HepG2 (cell line): Measurements from ENCODE around the gene LURAP1L. TPM values are rescaled to one million over a fixed set of nuclear protein-coding genes. Genes with fewer than 3 reads are reported as not detected.

Experiments used
- BCL6 ChIP-seq: IDR thresholded peaks from 2 replicates; pipeline ENCODE4 v1.6.1; 2016; ENCODE audit warnings: missing genetic modification reagents, missing compliant biosample characterization
- FIP1L1 ChIP-seq: fragments of 200-400 bp; formaldehyde crosslinking; IDR thresholded peaks from 2 replicates; pipeline ENCODE4 v1.6.1; 2018; ENCODE audit warnings: low read depth, mild to moderate bottlenecking, low read length, moderate library complexity, borderline replicate concordance; ENCODE audit not compliant: insufficient read depth
- FLYWCH1 ChIP-seq: sonication (generic); formaldehyde crosslinking; IDR thresholded peaks from 2 replicates; pipeline ENCODE4 v1.8.1; 2023; ENCODE audit warnings: mild to moderate bottlenecking, missing genetic modification reagents
- FOXO1 ChIP-seq: sonication (generic); formaldehyde crosslinking; IDR thresholded peaks from 2 replicates; pipeline ENCODE4 v1.4.0; 2020; ENCODE audit warnings: missing genetic modification reagents
- HNRNPLL ChIP-seq: fragments of 200-400 bp; formaldehyde crosslinking; IDR thresholded peaks from 2 replicates; pipeline ENCODE4 v1.6.1; 2017; ENCODE audit warnings: mild to moderate bottlenecking, low read depth, low read length; ENCODE audit not compliant: poor library complexity, severe bottlenecking
- HNRNPUL1 ChIP-seq: fragments of 200-400 bp; formaldehyde crosslinking; IDR thresholded peaks from 2 replicates; pipeline ENCODE4 v1.6.1; 2017; ENCODE audit warnings: low read depth, mild to moderate bottlenecking, low read length, moderate library complexity
- ISL2 ChIP-seq: sonication (generic); formaldehyde crosslinking; IDR thresholded peaks from 2 replicates; pipeline ENCODE4 v1.5.0; 2020; ENCODE audit warnings: missing genetic modification reagents
- ISX ChIP-seq: sonication (generic); formaldehyde crosslinking; conservative IDR thresholded peaks from 2 replicates; pipeline ENCODE4 v1.5.0; 2020; ENCODE audit warnings: missing genetic modification reagents
- RBAK ChIP-seq: sonication (generic); formaldehyde crosslinking; IDR thresholded peaks from 2 replicates; pipeline ENCODE4 v1.5.1; 2020; ENCODE audit warnings: mild to moderate bottlenecking, missing genetic modification reagents
- RORA ChIP-seq: sonication (generic); formaldehyde crosslinking; IDR thresholded peaks from 2 replicates; pipeline ENCODE4 v1.5.0; 2020; ENCODE audit warnings: mild to moderate bottlenecking, missing genetic modification reagents, moderate library complexity
- SALL2 ChIP-seq: sonication (generic); formaldehyde crosslinking; IDR thresholded peaks from 2 replicates; pipeline ENCODE4 v1.8.1; 2023; ENCODE audit warnings: mild to moderate bottlenecking, missing genetic modification reagents, inconsistent platforms
- TCF7 ChIP-seq: sonication (generic); IDR thresholded peaks from 2 replicates; pipeline ENCODE4 v1.6.1; 2016; ENCODE audit warnings: antibody characterized with exemption, low read depth
- TSC22D2 ChIP-seq: sonication (generic); formaldehyde crosslinking; IDR thresholded peaks from 2 replicates; pipeline ENCODE4 v1.5.1; 2020; ENCODE audit warnings: missing genetic modification reagents, mild to moderate bottlenecking, borderline replicate concordance
- YEATS4 ChIP-seq: sonication (generic); formaldehyde crosslinking; IDR thresholded peaks from 2 replicates; pipeline ENCODE4 v1.4.0; 2020; ENCODE audit warnings: missing genetic modification reagents, borderline replicate concordance
- ZFP1 ChIP-seq: IDR thresholded peaks from 2 replicates; pipeline ENCODE4 v1.6.1; 2016
- ZNF10 ChIP-seq: sonication (generic); formaldehyde crosslinking; IDR thresholded peaks from 2 replicates; pipeline ENCODE4 v1.4.0; 2020; ENCODE audit warnings: mild to moderate bottlenecking, low read depth, missing genetic modification reagents, borderline replicate concordance
- ZNF124 ChIP-seq: sonication (generic); formaldehyde crosslinking; IDR thresholded peaks from 2 replicates; pipeline ENCODE4 v1.4.0; 2020; ENCODE audit warnings: missing genetic modification reagents
- ZNF253 ChIP-seq: sonication (generic); formaldehyde crosslinking; IDR thresholded peaks from 2 replicates; pipeline ENCODE4 v1.8.0; 2022; ENCODE audit warnings: mild to moderate bottlenecking, missing genetic modification reagents, borderline replicate concordance
- ZNF274 ChIP-seq: sonication (generic); formaldehyde crosslinking; IDR thresholded peaks from 2 replicates; pipeline ENCODE4 v1.5.1; 2020; ENCODE audit warnings: mild to moderate bottlenecking, missing genetic modification reagents
- ZNF296 ChIP-seq: sonication (generic); formaldehyde crosslinking; conservative IDR thresholded peaks from 2 replicates; pipeline ENCODE4 v1.5.0; 2020; ENCODE audit warnings: mild to moderate bottlenecking, missing genetic modification reagents
- ZNF331 ChIP-seq: sonication (generic); formaldehyde crosslinking; IDR thresholded peaks from 2 replicates; pipeline ENCODE4 v1.4.0; 2020; ENCODE audit warnings: missing genetic modification reagents
- ZNF629 ChIP-seq: sonication (generic); formaldehyde crosslinking; conservative IDR thresholded peaks from 2 replicates; pipeline ENCODE4 v1.5.0; 2020; ENCODE audit warnings: missing genetic modification reagents
- ZNF790 ChIP-seq: sonication (generic); formaldehyde crosslinking; IDR thresholded peaks from 2 replicates; pipeline ENCODE4 v1.8.0; 2022; ENCODE audit warnings: missing genetic modification reagents, mild to moderate bottlenecking, borderline replicate concordance
- polyA plus RNA-seq, 8 experiments: library from polyadenylated mRNA; depleted of rRNA in 3 of 8; stranded (reverse) in 7 of 8; unstranded in 1 of 8; fragments of >200 nt; fragmentation: Illumina TruSeq in 4 of 8; extraction: Trizol in 4 of 8; gene quantifications; 2 replicates each; pipeline versions ENCODE4 v1.2.1 to v1.2.3, GENCODE V29; 2011 to 2016; ENCODE audit warnings: low read depth in 4 of 8, missing spikeins in 1 of 8, mixed read lengths in 1 of 8; ENCODE audit not compliant: insufficient read depth in 1 of 8
- total RNA-seq, 5 experiments: library from RNA; depleted of rRNA; stranded (reverse); fragments of >200 nt; fragmentation: Illumina TruSeq; extraction: Trizol; gene quantifications; 2 replicates each; pipeline ENCODE4 v1.2.3, GENCODE V29; 2016; ENCODE audit warnings: low read depth in 1 of 5
- TF ChIP-seq, protein P1 (sequence below): sonication (generic); formaldehyde crosslinking; IDR thresholded peaks from 2 replicates; pipeline ENCODE4 v1.5.0; 2020; ENCODE audit warnings: missing genetic modification reagents
- TF ChIP-seq, protein P2 (sequence below): sonication (generic); formaldehyde crosslinking; IDR thresholded peaks from 2 replicates; pipeline ENCODE4 v1.8.1; 2023; ENCODE audit warnings: mild to moderate bottlenecking, missing genetic modification reagents
- TF ChIP-seq, protein P3 (sequence below): sonication (generic); formaldehyde crosslinking; IDR thresholded peaks from 2 replicates; pipeline ENCODE4 v1.9.0; 2022; ENCODE audit warnings: missing genetic modification reagents, mild to moderate bottlenecking, borderline replicate concordance

Gene LURAP1L
- total and polyA plus RNA-seq, 2 of the 13 experiments (the other 11 are each of a cell fraction or from before 2014, with no cell fraction given) = 6.7 to 16.6 TPM

GRCh38 chr9:12816656-12817101 is 41.9 kb downstream of the LURAP1L start (continued):
- TF ChIP-seq, protein P1, sequence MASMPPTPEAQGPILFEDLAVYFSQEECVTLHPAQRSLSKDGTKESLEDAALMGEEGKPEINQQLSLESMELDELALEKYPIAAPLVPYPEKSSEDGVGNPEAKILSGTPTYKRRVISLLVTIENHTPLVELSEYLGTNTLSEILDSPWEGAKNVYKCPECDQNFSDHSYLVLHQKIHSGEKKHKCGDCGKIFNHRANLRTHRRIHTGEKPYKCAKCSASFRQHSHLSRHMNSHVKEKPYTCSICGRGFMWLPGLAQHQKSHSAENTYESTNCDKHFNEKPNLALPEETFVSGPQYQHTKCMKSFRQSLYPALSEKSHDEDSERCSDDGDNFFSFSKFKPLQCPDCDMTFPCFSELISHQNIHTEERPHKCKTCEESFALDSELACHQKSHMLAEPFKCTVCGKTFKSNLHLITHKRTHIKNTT = no peak
- TF ChIP-seq ZNF629 (0 out of 2 replicates have a peak, but pooled peaks have one; percentile 8), TCF7 (peak; percentile 86), BCL6 (peak; percentile 74), TSC22D2 (CRISPR knock-in tag) (no peak), YEATS4 (CRISPR knock-in tag) (no peak), ZNF274 (CRISPR knock-in tag) (no peak), SALL2 (CRISPR knock-in tag) (no peak), ZNF790 (CRISPR knock-in tag) (no peak), ZNF331 (CRISPR knock-in tag) (0 out of 2 replicates have a peak, but pooled peaks have one; percentile 59), HNRNPUL1 (no peak), RBAK (no peak), ZFP1 (peak; percentile 68; the same call in 1 of the 2 replicates), ZNF253 (CRISPR knock-in tag) (no peak), ZNF124 (CRISPR knock-in tag) (no peak), ISL2 (CRISPR knock-in tag) (peak; percentile 76), FOXO1 (CRISPR knock-in tag) (peak; percentile 77; the same call in 1 of the 2 replicates), ZNF10 (CRISPR knock-in tag) (no peak), HNRNPLL (no peak), ISX (no peak), ZNF296 (no peak), FLYWCH1 (CRISPR knock-in tag) (no peak), RORA (CRISPR knock-in tag) (no peak), FIP1L1 (no peak)
- TF ChIP-seq, protein P2, sequence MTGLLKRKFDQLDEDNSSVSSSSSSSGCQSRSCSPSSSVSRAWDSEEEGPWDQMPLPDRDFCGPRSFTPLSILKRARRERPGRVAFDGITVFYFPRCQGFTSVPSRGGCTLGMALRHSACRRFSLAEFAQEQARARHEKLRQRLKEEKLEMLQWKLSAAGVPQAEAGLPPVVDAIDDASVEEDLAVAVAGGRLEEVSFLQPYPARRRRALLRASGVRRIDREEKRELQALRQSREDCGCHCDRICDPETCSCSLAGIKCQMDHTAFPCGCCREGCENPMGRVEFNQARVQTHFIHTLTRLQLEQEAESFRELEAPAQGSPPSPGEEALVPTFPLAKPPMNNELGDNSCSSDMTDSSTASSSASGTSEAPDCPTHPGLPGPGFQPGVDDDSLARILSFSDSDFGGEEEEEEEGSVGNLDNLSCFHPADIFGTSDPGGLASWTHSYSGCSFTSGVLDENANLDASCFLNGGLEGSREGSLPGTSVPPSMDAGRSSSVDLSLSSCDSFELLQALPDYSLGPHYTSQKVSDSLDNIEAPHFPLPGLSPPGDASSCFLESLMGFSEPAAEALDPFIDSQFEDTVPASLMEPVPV (CRISPR knock-in tag) = no peak
- TF ChIP-seq, protein P3, sequence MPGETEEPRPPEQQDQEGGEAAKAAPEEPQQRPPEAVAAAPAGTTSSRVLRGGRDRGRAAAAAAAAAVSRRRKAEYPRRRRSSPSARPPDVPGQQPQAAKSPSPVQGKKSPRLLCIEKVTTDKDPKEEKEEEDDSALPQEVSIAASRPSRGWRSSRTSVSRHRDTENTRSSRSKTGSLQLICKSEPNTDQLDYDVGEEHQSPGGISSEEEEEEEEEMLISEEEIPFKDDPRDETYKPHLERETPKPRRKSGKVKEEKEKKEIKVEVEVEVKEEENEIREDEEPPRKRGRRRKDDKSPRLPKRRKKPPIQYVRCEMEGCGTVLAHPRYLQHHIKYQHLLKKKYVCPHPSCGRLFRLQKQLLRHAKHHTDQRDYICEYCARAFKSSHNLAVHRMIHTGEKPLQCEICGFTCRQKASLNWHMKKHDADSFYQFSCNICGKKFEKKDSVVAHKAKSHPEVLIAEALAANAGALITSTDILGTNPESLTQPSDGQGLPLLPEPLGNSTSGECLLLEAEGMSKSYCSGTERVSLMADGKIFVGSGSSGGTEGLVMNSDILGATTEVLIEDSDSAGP (CRISPR knock-in tag) = no peak
